NOMO-1 treated with dmso at 0.1 percent for 144 hours (cell line): ENCODE results near the gene PSG4.
"Not testable (repeated sequence)": the region's sequence is repeated elsewhere in the genome, so short reads cannot be mapped to it uniquely, and the experiment has no call there.

Source experiments
- DNase-seq: peaks from one replicate; lab custom pipeline; 2025; ENCODE audit not compliant: unreplicated experiment; lab: John Stamatoyannopoulos, UW

PSG4 gene

DNA sequence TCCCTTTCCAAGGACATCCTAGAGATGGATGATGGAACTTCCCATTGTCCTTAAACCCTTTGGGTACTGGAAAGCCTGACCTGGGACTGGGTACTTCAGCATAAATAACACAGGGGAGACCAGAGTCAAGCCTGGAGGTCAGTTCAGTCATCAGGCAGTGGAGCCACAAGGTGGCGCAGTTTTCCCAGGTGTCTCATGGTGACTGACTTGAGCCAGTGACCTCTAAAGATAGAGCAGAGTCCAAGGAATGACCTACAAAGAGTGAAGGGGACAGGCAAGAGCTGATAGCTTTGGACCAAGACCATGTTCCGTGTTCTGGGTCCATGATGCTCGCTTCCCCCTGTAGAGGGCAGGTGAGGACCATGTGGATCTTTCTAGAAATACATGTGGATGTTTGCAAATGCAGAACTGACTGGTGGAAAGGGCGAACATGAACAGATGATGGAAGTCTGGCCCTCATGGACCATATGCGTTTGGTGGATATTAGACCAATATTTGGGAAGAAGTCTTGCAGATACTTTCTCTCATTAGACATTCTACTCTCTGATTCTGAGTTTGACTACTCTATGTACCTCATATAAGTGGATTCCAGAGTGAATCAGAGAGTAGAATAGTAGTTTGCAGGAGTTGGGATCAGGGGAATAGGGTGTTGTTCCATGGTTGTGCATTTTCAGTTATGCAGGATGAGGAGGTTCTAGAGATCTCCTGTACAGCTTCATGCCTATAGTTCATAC is 6.6 kb downstream of the PSG4 start:
- DNase-seq = not testable (repeated sequence)

GRCh38 chr19:43197666-43198397 is 7.6 kb downstream of the PSG4 start:
- not testable (repeated sequence) for DNase-seq

- not testable (repeated sequence) for DNase-seq
Measured at GRCh38 chr19:43194397-43194796, 11.0 kb downstream of the PSG4 start.

- not testable (repeated sequence) for DNase-seq
Measured at GRCh38 chr19:43192381-43193155, 12.9 kb downstream of the PSG4 start.

GRCh38 chr19:43188092-43188491 is 17.3 kb downstream of the PSG4 start:
- DNase-seq = not testable (repeated sequence)

GRCh38 chr19:43186311-43186935 is 19.0 kb downstream of the PSG4 start, which contains the start of gene PSG5:
PSG5 (minus strand) TSS chr19:43186536; CDS start chr19:43186405, 131 bp downstream.
- DNase-seq = not testable (repeated sequence)

DNA sequence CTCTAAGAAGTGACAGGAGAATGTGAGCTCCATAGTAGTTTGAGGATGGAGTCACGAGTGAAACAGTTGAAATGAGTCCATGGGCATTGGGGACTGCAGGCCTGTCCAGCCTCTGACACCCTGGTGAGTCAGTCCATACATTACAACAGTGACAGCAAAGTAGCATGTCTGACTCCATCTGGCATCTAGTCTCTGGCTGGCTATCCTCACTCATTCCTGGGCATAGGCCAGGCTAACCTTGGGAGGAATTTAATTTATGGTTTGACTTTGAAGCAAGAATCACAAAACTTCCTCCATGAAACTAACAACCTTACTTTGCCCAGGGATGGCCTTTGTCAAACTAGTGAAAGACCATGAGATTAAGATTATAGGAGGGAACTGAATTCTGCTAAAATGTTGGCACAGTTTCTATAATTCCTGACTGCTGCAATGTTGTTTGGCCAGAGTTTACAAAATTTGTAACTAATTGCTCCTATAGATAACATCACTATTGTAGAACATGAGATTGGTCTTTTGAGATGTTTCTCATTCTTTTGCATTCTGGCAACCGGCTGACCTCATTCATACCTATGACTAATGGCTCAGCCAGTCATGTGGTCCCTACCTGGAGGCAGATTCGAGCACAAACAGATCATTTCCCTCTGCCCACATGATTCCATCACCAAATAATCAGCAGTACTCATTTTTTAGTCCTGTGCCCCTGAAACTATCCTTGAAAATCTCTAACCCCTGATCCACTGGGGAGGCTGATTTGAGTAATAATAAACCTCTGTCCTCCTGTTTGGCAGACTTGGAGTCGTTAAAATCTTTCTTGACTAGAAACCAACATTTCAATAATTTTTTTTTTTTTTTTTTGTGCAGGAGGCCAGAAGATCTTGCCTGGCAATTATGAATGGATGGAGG is 23.3 kb downstream of the PSG4 start:
- not testable (repeated sequence) for DNase-seq

DNA sequence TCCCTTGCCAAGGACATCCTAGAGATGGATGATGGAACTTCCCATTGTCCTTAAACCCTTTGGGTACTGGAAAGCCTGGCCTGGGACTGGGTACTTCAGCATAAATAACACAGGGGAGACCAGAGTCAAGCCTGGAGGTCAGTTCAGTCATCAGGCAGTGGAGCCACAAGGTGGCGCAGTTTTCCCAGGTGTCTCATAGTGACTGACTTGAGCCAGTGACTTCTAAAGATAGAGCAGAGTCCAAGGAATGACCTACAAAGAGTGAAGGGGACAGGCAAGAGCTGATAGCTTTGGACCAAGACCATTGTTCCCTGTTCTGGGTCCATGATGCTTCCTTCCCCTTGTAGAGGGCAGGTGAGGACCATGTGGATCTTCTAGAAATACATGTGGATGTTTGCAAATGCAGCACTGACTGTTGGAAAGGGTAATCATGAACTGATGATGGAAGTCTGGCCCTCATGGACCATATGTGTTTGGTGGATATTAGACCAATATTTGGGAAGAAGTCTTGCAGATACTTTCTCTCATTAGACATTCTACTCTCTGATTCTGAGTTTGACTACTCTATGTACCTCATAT is 25.8 kb downstream of the PSG4 start:
- not testable (repeated sequence) for DNase-seq

DNA sequence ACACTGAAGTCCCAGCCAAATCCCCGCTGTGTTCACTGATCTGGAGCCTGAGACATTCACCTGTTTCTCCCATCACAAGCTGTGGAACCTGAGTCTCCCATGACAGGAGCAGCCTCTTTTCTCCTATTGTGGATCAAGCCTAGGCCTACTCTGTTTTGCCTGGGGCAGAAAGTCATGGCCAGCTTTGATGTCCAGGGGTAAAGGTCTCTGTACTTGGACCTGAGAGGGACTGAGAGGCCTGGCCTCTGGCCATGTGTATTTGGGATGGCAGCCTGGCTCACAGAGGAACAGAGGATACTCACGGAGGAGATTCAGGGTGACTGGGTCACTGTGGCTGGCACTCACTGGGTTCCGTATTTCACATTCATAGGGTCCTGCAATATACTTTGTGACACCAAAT is 26.9 kb downstream of the PSG4 start:
- not testable (repeated sequence) for DNase-seq

- not testable (repeated sequence) for DNase-seq
Measured at GRCh38 chr19:43165906-43166305, 39.5 kb downstream of the PSG4 start.

- DNase-seq = not testable (repeated sequence)
Measured at GRCh38 chr19:43163135-43163534, 42.3 kb downstream of the PSG4 start.

DNA sequence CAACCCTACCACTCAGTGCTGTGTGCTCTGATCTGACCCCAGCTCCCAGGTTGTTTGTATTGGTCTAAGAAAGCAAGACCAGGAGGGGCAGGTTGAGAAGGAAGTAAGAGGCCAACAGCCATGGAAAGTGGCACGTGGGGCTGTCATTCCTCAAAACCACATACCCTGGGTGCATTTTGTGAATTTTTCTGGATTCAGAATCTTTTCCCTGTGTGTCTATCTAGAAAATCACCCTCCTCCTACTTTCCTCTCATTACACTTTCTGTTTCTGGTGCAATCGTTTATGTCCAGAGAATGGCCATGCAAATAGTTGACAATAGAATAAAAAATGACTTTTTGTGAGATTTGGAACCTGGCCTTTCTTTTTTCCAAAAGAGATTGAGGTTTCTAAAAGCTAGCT is 43.2 kb downstream of the PSG4 start:
- DNase-seq = not testable (repeated sequence)

- DNase-seq = no peak
Measured at GRCh38 chr19:43152214-43152613, 53.2 kb downstream of the PSG4 start.

DNA sequence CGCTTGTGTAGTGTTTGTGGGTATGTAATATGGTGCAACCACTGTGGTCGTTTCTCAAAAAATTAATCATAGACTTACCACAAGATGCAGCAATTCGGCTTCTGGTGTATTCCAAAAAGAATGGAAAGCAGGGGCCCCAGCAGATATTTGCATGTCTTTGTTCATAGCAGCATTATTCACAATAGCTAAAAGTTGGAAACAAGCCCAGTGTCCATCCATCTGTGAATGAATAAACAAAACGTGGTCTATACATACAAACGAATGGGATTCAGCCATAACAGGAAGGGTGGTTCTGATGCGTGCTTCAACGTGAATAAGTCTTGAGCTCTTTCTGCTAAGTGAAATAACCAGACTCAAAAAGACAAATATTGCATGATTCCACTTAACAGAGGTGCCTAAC is 55.6 kb downstream of the PSG4 start:
- DNase-seq = not testable (repeated sequence)

GRCh38 chr19:43148233-43148632 is 57.2 kb downstream of the PSG4 start:
- DNase-seq = no peak
